ENCODE results near the gene KRT38.
"Not testable (repeated sequence)": the region's sequence is repeated elsewhere in the genome, so short reads cannot be mapped to it uniquely, and the experiment has no call there.

The KRT38 gene

DNA sequence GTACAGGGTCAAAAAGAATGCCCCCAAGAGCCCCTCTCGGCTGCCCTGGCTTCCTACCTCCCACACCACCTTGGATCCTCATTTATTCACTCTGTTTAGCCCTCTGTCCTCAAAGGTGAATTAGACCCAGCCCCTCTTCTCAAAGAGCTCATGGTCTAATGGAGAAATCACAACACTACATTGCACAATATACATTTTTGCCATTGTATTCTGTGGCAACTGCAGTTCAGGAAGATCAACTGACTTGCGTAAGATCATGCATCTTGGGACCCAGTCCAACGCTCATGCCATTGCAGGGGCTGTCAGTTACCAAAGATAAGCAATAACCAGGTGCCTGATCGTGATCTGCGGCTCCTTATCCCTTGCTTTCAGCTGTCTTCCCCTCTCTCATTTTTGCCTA lies 1.4 kb downstream of the KRT38 start:
- TF ChIP-seq, protein P1, sequence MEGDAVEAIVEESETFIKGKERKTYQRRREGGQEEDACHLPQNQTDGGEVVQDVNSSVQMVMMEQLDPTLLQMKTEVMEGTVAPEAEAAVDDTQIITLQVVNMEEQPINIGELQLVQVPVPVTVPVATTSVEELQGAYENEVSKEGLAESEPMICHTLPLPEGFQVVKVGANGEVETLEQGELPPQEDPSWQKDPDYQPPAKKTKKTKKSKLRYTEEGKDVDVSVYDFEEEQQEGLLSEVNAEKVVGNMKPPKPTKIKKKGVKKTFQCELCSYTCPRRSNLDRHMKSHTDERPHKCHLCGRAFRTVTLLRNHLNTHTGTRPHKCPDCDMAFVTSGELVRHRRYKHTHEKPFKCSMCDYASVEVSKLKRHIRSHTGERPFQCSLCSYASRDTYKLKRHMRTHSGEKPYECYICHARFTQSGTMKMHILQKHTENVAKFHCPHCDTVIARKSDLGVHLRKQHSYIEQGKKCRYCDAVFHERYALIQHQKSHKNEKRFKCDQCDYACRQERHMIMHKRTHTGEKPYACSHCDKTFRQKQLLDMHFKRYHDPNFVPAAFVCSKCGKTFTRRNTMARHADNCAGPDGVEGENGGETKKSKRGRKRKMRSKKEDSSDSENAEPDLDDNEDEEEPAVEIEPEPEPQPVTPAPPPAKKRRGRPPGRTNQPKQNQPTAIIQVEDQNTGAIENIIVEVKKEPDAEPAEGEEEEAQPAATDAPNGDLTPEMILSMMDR (IDR thresholded peaks at IDR 0.05; ENCODE audit: low read depth, low read length, missing control alignments): no peak
- H3K4me3 ChIP-seq (replicated peaks; ENCODE audit: low read depth, low read length): no peak overlapping the region
- DNase-seq (ENCODE audit: extremely low read depth, low read depth): no peak

GRCh38 chr17:41437769-41438168 lies 3.0 kb downstream of the KRT38 start:
- no peak overlapping the region for H3K4me3 ChIP-seq (replicated peaks; ENCODE audit: low read depth, low read length)
- DNase-seq (ENCODE audit: extremely low read depth, low read depth): no peak
- TF ChIP-seq, protein P1 (IDR thresholded peaks at IDR 0.05; ENCODE audit: low read depth, low read length, missing control alignments): no peak

DNA sequence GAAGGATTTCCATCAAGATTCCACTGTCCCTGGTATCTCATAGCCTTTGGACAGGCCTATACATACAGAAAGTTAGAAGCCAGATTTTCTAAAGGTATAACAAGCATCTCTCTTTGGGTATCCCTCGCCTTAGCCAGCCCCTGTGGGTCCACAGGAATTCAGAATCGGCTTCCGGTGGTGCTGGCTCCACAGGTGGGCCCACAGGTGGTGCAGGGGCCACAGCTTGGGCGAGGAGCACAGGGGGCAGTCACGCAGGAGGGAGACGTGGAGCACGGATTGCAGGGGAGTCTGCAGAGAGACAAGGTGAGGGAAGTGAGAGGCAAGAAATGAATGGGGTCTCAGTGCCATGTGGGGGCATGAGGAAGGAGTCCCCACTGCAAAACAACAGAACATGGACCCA lies 3.5 kb downstream of the KRT38 start:
- TF ChIP-seq, protein P1 (IDR thresholded peaks at IDR 0.05; ENCODE audit: low read depth, low read length, missing control alignments): no peak
- no peak overlapping the region for H3K4me3 ChIP-seq (replicated peaks; ENCODE audit: low read depth, low read length)
- no peak for DNase-seq (ENCODE audit: extremely low read depth, low read depth)

- no peak for DNase-seq (ENCODE audit: extremely low read depth, low read depth)
- TF ChIP-seq, protein P1 (IDR thresholded peaks at IDR 0.05; ENCODE audit: low read depth, low read length, missing control alignments): no peak
- no peak overlapping the region for H3K4me3 ChIP-seq (replicated peaks; ENCODE audit: low read depth, low read length)
These were observed 6.4 kb downstream of the KRT38 start for GRCh38 chr17:41434415-41434814.

DNA sequence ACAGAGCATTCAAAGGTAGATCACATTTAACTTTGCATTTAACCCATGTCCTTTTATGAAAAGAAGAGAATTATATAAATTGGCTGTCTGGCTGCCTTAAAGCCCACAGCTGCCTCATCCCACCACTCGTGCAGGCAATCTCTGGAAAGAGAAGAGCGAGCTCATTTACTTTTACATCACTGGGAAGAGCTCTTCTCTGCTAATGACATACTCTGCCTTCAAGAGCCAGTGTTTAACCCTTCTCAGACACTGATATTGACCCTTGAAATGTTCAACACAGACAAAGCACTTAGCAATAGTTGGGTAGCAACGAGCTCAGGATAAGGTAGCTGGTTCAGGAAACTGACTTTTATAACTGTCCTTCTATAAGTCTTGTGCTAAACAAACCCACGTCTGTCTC lies 6.8 kb downstream of the KRT38 start:
- H3K4me3 ChIP-seq (replicated peaks; ENCODE audit: low read depth, low read length): no peak overlapping the region
- DNase-seq (ENCODE audit: extremely low read depth, low read depth): no peak
- TF ChIP-seq, protein P1 (IDR thresholded peaks at IDR 0.05; ENCODE audit: low read depth, low read length, missing control alignments): no peak

- DNase-seq (ENCODE audit: extremely low read depth, low read depth): no peak
- TF ChIP-seq, protein P1 (IDR thresholded peaks at IDR 0.05; ENCODE audit: low read depth, low read length, missing control alignments): no peak
- no peak overlapping the region for H3K4me3 ChIP-seq (replicated peaks; ENCODE audit: low read depth, low read length)
These were observed 7.2 kb downstream of the KRT38 start for GRCh38 chr17:41433586-41433985.

GRCh38 chr17:41430376-41430775 lies 10.4 kb downstream of the KRT38 start:
- DNase-seq (ENCODE audit: extremely low read depth, low read depth); H3K4me3 ChIP-seq (replicated peaks; ENCODE audit: low read depth, low read length): not testable (repeated sequence)
